ENCODE measurements around the gene OLIG1.

Gene OLIG1

GRCh38 chr21:33030633-33031032 is 39.3 kb upstream of the OLIG1 start:
- in situ Hi-C loops (cut with MboI; ENCODE audit: low sequenced_read_pairs) = no loop called here

- in situ Hi-C loops (cut with MboI; ENCODE audit: low sequenced_read_pairs) = no loop called here
These were observed 38.6 kb upstream of the OLIG1 start for GRCh38 chr21:33031152-33031911.

- in situ Hi-C loops (cut with MboI; ENCODE audit: low sequenced_read_pairs) = no loop called here
These were observed 37.4 kb upstream of the OLIG1 start for GRCh38 chr21:33032434-33033047.

DNA sequence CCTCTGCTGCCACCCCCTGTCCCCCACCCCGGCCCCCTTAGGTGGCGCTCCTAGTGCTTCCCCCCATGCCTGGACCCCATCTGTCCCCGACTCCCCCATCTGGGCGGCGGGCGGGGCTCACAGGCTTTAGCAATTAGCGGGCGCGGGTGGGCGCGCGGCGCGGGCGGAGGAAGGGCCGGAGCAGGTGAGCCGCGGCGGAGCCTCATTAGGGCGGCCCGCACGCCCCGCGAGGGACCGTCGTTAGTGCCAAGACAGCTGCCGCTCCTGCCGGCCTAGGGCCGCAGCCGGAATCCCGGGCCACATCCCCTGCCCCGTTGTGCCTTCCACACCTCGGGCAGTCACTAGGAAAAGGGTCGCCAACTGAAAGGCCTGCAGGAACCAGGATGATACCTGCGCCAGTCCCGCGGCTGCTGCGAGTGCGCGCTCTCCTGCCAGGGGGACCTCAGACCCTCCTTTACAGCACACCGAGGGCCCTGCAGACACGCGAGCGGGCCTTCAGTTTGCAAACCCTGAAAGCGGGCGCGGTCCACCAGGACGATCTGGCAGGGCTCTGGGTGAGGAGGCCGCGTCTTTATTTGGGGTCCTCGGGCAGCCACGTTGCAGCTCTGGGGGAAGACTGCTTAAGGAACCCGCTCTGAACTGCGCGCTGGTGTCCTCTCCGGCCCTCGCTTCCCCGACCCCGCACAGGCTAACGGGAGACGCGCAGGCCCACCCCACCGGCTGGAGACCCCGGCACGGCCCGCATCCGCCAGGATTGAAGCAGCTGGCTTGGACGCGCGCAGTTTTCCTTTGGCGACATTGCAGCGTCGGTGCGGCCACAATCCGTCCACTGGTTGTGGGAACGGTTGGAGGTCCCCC is 36.6 kb upstream of the OLIG1 start:
- in situ Hi-C loops (cut with MboI; ENCODE audit: low sequenced_read_pairs) = no loop called here

GRCh38 chr21:33033961-33034413 is 36.0 kb upstream of the OLIG1 start:
- in situ Hi-C loops (cut with MboI; ENCODE audit: low sequenced_read_pairs) = no loop called here

- in situ Hi-C loops (cut with MboI; ENCODE audit: low sequenced_read_pairs) = no loop called here
These were observed 34.8 kb upstream of the OLIG1 start for GRCh38 chr21:33035147-33035546.

- in situ Hi-C loops (cut with MboI; ENCODE audit: low sequenced_read_pairs) = no loop called here
These were observed 33.3 kb upstream of the OLIG1 start for GRCh38 chr21:33036430-33037162.

- in situ Hi-C loops (cut with MboI; ENCODE audit: low sequenced_read_pairs) = no loop called here
These were observed 32.4 kb upstream of the OLIG1 start for GRCh38 chr21:33037501-33037900.

GRCh38 chr21:33039536-33039935 is 30.4 kb upstream of the OLIG1 start:
- in situ Hi-C loops (cut with MboI; ENCODE audit: low sequenced_read_pairs) = no loop called here

GRCh38 chr21:33040215-33040614 is 29.7 kb upstream of the OLIG1 start:
- in situ Hi-C loops (cut with MboI; ENCODE audit: low sequenced_read_pairs) = no loop called here

- in situ Hi-C loops (cut with MboI; ENCODE audit: low sequenced_read_pairs) = no loop called here
These were observed 28.0 kb upstream of the OLIG1 start for GRCh38 chr21:33041981-33042380.

- in situ Hi-C loops (cut with MboI; ENCODE audit: low sequenced_read_pairs) = no loop called here
These were observed 27.1 kb upstream of the OLIG1 start for GRCh38 chr21:33042812-33043211.

DNA sequence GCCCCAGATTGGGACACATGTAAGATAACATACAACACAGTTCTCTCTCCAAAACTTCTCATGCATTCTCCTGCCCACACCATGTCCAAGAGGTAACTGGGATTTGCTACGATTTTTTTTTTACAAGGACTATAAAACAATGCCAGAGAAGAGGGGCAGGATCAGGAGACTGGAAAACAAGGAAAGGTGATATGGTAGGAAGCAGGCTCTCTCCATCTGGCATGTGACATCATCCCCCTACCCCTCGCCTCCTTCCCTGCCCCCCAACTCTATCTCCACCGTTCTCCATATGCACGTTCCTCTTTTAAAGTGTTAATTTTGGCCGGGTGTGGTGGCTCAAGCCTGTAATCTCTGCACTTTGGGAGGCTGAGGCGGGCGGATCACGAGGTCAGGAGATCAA is 23.5 kb upstream of the OLIG1 start:
- in situ Hi-C loops (cut with MboI; ENCODE audit: low sequenced_read_pairs) = no loop called here

DNA sequence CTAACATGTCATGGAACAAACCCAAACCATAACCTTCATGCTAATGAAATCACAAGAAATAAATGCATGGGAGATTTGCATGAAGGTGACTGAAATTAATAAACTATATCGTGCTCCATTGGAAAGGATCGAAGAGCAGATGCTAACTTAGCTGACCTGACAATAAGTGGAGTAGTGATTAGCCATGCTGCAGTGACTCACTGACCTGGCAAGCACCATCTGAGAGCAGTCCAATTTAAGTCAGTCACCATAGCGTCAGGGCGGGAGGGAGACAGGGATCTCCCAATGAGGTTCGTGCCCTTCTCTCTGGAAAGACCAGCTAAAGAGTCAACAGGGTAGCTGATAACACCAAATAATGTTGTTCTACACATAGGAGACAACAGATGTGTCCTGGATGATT is 22.7 kb upstream of the OLIG1 start:
- in situ Hi-C loops (cut with MboI; ENCODE audit: low sequenced_read_pairs) = no loop called here

DNA sequence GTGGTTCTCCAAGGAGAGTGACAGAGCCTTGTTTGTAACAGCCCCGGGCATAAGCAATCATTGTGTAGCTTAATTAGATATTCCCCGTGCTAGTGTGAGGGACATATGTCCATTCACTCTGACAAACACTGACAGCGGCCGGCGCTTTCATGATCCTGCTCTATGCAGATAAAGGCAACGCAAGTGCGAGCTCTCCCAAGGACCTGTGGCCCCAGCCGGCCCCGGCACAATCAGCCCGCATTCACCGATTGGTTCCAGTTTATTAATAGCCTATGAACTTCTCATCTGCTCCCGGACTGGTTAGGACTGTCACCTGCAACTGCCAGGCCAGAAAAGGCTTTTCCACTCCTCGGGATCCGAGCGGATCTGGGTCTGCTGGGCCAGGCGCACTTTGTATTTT is 18.0 kb upstream of the OLIG1 start:
- in situ Hi-C loops (cut with MboI; ENCODE audit: low sequenced_read_pairs) = no loop called here

DNA sequence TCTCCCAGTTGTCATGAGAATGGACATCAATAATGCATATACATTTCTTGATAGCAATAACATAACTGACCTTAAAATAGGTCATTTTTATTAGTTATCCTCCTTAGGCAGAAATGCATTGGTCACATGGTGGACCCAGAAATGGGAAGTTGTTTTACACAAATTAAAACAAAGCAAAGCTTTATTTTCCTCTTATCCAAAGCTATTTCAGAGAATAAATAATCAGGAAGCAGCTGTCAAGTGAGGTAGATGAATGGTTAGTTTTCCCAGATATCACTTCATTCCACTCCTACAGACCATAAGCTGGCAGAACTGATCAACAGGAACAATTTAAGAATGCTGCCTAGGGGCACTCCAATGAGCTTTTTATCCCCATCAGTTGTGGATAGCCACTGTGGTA is 16.0 kb upstream of the OLIG1 start:
- in situ Hi-C loops (cut with MboI; ENCODE audit: low sequenced_read_pairs) = no loop called here

- in situ Hi-C loops (cut with MboI; ENCODE audit: low sequenced_read_pairs) = no loop called here
These were observed 13.9 kb upstream of the OLIG1 start for GRCh38 chr21:33055991-33056390.

DNA sequence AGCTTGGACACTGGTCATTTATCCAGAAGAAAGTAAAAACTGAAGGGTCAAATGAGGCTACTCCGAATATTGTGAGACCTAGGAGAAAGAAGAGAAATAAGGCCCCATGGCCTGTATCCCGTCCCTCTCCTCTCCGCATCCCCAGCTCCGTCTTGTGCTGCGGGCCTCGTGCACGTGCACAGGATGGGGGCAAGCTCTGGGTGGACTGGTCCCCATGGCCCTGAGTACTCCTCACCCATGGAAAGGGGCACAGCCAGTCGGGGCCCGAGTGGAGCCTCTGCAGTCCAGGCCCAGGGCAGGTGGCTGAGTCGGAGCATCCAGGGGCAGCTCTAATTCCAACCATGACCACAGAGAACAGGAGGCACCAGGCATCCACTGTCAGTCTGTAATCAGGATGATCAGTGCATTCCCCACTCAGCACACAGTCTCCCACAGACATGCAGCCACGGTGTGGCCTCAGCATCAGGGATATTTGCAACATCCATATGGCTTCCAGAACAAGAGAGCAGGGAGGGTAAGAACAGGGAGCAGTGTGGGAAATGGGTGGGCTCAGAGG is 12.5 kb upstream of the OLIG1 start:
- in situ Hi-C loops (cut with MboI; ENCODE audit: low sequenced_read_pairs) = no loop called here

GRCh38 chr21:33058527-33058926 is 11.4 kb upstream of the OLIG1 start:
- in situ Hi-C loops (cut with MboI; ENCODE audit: low sequenced_read_pairs) = no loop called here

DNA sequence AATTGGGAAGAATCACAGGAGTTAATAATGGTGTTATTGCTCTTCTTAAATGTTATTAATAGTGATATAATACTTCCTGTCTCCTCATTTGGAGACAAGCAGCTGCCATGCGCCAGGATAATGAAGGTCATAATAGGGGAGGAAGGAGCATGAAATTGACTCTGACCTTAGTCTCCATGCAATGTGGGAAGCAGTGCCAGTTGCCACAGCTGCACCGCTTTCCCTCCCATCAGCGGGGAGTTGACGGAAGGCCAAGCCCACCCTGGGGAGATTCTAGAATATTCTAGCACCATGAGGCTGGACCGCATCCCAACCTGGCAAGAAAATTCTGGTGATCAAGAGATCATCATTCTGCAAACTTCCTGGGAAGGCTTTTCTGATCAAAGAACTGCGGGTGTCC is 11.0 kb upstream of the OLIG1 start:
- in situ Hi-C loops (cut with MboI; ENCODE audit: low sequenced_read_pairs) = no loop called here

DNA sequence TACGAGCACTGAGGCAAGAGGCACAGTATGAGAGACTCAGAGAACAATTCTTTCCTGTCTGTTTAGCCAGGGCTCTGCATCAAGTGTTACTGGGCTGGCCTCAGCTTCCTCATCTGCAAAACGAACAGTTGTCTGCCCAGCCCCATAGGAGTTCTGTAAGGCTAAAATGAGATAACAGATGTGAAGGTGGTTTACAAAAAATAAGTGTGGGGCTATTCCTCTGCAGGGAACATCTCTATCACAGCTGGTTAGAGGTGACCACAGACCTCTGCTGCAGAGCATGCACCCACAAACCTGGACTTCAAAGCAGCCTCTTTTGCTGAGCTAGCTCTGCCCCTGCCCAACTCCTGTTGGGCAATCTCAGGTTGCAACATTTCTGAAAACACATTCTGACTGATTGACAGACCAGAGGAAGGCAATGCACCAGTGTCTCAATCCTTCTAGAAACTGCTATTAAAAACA is 10.5 kb upstream of the OLIG1 start:
- in situ Hi-C loops (cut with MboI; ENCODE audit: low sequenced_read_pairs) = no loop called here
